BJ (cell line): ENCODE data around the gene IL1A. TPM values are rescaled to one million over a fixed set of nuclear protein-coding genes. Genes with fewer than 3 reads are reported as not detected.

Experiments used
- CTCF ChIA-PET: fragments of 350-600 bp; formaldehyde crosslinking; extraction: SDS; loops from one replicate; lab custom pipeline; 2021; ENCODE audit warnings: antibody characterized with exemption, inconsistent platforms; lab: Yijun Ruan, JAX
- POLR2A ChIA-PET: fragments of 300-600 bp; sonication (Branson Sonifier 250); formaldehyde crosslinking; extraction: SDS; loops from one replicate; lab custom pipeline; 2021; ENCODE audit warnings: antibody characterized with exemption; lab: Charles Lee
- DNase-seq: peaks from one replicate; pipeline ENCODE4 v3.0.0-alpha.2; 2011; ENCODE audit warnings: low read depth
- H3K27me3 ChIP-seq: 2 replicates; pipeline ENCODE4 v1.6.0; 2011; ENCODE audit warnings: low read length; ENCODE audit not compliant: control insufficient read depth, insufficient read depth
- H3K36me3 ChIP-seq: 2 replicates; pipeline ENCODE4 v1.5.1; 2011; ENCODE audit warnings: low read length; ENCODE audit not compliant: control insufficient read depth, insufficient read depth
- H3K4me3 ChIP-seq: 2 replicates; pipeline ENCODE4 v1.5.1; 2011; ENCODE audit warnings: low read depth, mild to moderate bottlenecking, control low read depth, low read length
- polyA plus RNA-seq: library from polyadenylated mRNA; depleted of rRNA; stranded (reverse); fragments of >200 nt; gene quantifications from 2 replicates; pipeline ENCODE4 v1.2.3, GENCODE V29; 2011; rRNA removed
- TF ChIP-seq, protein P1 (sequence below): IDR thresholded peaks from 2 replicates; pipeline ENCODE4 v1.5.1; 2011; ENCODE audit warnings: low read depth, mild to moderate bottlenecking, control low read depth, inconsistent platforms, low read length, moderate library complexity; ENCODE audit not compliant: insufficient read depth

Gene IL1A
- polyA plus RNA-seq, 1 experiment, result 0.11 TPM

DNA sequence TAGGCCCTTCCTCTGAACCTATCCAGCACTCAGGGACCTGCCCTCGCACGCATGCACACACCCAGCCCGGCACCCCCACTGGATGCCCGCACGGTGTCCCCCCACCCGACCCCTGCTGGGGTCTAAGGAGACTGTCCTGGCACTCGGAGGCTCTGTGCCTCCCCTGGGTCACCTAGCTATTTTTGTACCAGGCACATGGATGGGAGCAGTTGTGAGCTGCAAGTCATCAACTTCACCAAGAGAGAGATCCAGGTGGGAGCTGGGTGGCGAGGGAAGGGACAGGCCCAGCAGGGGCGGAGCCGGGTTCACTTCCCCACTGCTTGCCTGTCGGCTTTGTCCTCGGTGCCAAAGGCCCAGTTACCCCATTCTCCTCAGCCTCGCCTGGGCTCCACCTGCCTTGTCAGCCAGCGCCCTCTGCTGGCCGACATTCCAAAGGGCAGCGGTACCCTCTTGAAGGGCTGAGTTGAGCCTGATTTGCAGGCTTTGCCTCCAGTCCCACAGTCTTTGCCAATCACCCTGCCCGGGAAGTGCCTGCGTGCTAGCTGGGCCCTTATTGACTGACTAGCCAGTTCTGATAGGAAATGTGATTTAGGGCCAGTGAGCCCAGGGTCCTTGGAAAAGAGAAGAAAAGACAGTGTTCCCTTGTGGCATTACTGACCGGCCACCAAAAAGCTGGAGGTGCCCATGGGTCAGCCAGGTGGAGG, 57.7 kb downstream of the IL1A start:
- no peak for DNase-seq
- POLR2A ChIA-PET, result no interaction called here
- TF ChIP-seq, protein P1, sequence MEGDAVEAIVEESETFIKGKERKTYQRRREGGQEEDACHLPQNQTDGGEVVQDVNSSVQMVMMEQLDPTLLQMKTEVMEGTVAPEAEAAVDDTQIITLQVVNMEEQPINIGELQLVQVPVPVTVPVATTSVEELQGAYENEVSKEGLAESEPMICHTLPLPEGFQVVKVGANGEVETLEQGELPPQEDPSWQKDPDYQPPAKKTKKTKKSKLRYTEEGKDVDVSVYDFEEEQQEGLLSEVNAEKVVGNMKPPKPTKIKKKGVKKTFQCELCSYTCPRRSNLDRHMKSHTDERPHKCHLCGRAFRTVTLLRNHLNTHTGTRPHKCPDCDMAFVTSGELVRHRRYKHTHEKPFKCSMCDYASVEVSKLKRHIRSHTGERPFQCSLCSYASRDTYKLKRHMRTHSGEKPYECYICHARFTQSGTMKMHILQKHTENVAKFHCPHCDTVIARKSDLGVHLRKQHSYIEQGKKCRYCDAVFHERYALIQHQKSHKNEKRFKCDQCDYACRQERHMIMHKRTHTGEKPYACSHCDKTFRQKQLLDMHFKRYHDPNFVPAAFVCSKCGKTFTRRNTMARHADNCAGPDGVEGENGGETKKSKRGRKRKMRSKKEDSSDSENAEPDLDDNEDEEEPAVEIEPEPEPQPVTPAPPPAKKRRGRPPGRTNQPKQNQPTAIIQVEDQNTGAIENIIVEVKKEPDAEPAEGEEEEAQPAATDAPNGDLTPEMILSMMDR, result peak; percentile 98

DNA sequence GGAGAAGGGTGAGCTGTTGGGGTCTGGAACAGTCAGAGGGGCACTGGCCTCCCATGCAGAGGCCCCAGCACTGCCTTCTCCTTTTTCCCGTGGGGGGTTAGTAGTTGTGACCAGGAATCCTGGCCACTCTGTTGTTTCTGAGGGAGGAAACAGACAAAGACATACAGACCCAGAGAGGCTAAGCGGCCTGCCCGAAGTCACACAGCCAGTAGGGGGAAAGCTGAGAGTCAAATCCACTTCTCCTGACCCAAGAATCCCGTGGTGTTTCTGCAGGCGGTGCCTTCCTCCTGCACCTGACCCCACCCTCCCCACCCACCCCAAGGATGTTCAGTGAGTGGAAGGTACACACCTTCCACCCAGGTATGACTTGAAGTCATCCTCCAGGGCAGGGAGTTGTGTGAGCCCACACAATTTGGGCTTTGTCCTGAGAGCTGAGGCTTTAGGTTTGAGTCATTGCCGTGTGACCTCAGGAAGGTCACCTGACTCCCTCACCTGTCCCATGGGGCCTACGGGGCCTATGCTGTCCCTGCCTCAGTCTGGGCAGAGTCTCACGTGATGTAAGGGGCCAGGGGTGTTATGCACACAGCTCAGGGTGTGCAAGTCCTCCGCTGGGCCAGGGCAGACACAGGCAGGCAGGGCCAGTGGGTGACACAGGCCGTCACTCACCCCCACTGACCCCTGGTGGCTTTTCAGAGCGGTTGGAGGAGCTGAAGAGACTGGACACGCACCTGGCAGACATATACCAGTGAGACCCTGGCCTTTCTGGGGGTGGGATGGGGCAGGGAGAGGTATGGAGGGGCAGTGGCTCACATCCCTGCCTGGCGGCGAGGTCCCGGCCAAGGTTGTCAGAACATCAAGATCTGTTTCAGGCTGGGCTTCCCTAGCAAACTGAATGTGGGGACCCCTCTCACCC, 58.5 kb downstream of the IL1A start:
- H3K36me3 ChIP-seq, result no peaks in the 10 kb centered on the region
- H3K4me3 ChIP-seq, result no peak overlapping the region
- CTCF ChIA-PET, result interaction anchor here (0.7 to 11.5 kb wide), 29 partner anchors 8 to 242 kb away, joined by 3 to 251 read pairs (median 7); partner anchors contain the start of gene CHCHD5
- no peaks in the 10 kb centered on the region for H3K27me3 ChIP-seq
- POLR2A ChIA-PET, result no interaction called here
- TF ChIP-seq, protein P1, result no peak
- no peak for DNase-seq

More for the DNA sequence above, 57.7 kb downstream of the IL1A start:
- Histone ChIP-seq H3K36me3 (no peaks in the 10 kb centered on the region), H3K4me3 (no peak overlapping the region), H3K27me3 (no peaks in the 10 kb centered on the region)
- CTCF ChIA-PET, result interaction anchor here (0.6 to 11.5 kb wide), 39 partner anchors 9 to 246 kb away, joined by 3 to 251 read pairs (median 5); partner anchors contain the start of genes CHCHD5 and SLC20A1

DNA sequence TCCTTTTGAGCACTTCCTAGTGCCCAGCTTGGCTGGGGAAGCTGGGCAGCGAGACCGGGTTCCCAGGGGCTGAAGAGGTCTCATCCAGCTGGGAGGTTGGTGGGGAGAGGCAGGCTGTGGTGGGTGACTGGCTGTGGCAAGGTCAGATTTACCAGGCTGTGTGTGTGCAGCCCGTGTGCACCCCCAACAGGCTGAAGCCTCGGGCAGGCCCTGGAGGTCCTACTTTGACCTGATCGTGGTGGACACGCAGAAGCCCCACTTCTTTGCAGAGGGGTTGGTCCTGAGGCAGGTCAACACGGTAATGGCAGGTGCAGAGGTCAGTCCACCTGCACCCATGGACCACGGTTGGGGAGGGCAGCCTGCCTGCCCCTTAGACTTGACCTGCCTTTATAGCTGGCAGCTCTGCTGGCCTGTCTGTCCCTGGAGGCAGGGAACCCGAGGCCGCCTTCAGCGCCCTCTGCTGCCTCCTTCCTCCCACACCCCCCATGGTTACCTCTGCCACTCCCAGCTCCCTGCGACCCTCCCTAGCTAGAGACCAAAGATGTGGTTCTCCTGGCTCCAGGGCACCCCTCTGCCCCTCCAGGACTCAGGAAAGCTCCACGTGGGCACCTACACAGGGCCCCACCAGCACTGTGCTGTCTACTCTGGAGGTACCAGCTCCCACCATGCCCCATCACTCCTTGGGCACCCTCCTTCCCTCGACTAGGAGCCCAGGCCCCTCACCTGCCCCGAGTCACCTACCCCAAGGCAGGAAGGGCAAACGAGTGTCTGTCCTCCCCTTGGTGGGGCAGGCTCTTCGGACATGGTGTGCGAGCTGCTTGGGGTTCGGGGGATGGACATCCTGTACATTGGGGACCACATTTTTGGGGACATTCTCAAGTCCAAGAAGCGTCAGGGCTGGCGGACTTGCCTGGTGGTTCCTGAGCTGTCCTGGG, 59.4 kb downstream of the IL1A start:
- no peaks in the 10 kb centered on the region for H3K36me3 ChIP-seq
- H3K4me3 ChIP-seq, result no peak overlapping the region
- TF ChIP-seq, protein P1, result peak; percentile 37; the same call in 1 of the 2 replicates
- ChIA-PET POLR2A (no interaction called here), CTCF (interaction anchor here (0.7 to 11.5 kb wide), 21 partner anchors 10 to 217 kb away, joined by 3 to 251 read pairs (median 9); partner anchors contain the start of gene CHCHD5)
- no peaks in the 10 kb centered on the region for H3K27me3 ChIP-seq
- no peak for DNase-seq

DNA sequence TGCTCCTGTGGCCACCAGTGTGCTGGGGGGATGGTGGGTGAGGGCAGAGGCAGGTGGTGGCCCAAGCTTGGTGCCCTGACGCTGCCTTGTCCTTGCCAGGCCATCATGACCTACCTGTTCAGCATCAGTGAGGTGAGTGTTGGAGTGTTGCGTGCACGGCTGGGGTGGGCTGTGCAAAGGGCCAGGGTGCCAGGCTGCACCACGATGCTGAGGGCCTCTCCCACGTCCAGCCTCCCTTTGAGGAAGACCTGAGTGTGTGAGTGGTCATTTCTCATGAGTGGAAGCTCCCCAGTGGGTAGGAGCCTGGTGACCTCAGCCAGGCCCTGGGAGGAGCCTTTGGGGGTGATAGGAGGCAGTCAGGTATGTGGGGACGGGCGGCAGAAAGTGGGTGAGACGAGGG, 60.3 kb downstream of the IL1A start:
- TF ChIP-seq, protein P1, result no peak
- H3K27me3 ChIP-seq, result no peaks in the 10 kb centered on the region
- ChIA-PET CTCF (interaction anchor here (1.6 to 11.5 kb wide), 3 partner anchors 97 to 139 kb away, joined by 7 to 251 read pairs (median 238); partner anchors contain the start of gene CHCHD5), POLR2A (no interaction called here)
- no peak overlapping the region for H3K4me3 ChIP-seq
- no peaks in the 10 kb centered on the region for H3K36me3 ChIP-seq
- no peak for DNase-seq

Other genes with a start within 250 kb of the IL1A start
- gene POLR1B, start 242.0 kb downstream of the IL1A start, polyA plus RNA-seq, result 11.8 and 13.9 TPM in 2 replicates
- gene CHCHD5, start 199.9 kb downstream of the IL1A start, polyA plus RNA-seq, result 8.1 and 14.9 TPM in 2 replicates
- gene SLC20A1, start 138.6 kb downstream of the IL1A start, polyA plus RNA-seq, result 25.3 and 38.8 TPM in 2 replicates
- gene NT5DC4, start 63.5 kb downstream of the IL1A start, polyA plus RNA-seq, result not detected in 2 replicates
- 3.3 and 6.4 TPM in 2 replicates for gene CKAP2L, start 19.9 kb downstream of the IL1A start, polyA plus RNA-seq
- gene IL1B, start 52.3 kb upstream of the IL1A start, polyA plus RNA-seq, result 7.6 and 8.4 TPM in 2 replicates
- not detected in 2 replicates for gene IL37, start 126.7 kb upstream of the IL1A start, polyA plus RNA-seq
- not detected in 2 replicates for gene IL36G, start 193.5 kb upstream of the IL1A start, polyA plus RNA-seq
- not detected in 2 replicates for gene IL36A, start 221.0 kb upstream of the IL1A start, polyA plus RNA-seq